ENCODE measurements around the gene HOXD13.

The HOXD13 gene

DNA sequence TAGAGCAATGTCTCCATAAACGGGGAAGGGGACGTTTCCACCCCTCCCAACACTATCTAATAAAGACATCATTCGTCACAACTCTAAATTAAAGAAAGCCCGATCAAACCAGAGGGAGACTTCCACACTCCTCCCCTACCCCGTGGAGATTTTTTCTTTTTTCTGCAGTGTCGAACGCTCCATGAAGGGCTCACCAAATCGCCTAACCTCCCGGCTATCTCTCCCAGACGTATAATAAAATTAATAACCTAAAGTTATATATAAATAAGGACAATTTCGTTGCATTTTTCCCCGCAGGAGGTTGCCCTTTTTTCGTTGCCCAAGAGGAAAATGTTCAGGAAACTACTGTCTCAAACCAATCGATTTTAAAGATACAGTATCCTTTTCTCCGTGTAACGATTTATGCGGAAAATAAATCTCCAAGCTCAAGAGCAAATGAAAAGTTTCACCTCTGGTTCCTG is 11.1 kb upstream of the HOXD13 start:
- no peak for DNase-seq (ENCODE audit: low read depth)

DNA sequence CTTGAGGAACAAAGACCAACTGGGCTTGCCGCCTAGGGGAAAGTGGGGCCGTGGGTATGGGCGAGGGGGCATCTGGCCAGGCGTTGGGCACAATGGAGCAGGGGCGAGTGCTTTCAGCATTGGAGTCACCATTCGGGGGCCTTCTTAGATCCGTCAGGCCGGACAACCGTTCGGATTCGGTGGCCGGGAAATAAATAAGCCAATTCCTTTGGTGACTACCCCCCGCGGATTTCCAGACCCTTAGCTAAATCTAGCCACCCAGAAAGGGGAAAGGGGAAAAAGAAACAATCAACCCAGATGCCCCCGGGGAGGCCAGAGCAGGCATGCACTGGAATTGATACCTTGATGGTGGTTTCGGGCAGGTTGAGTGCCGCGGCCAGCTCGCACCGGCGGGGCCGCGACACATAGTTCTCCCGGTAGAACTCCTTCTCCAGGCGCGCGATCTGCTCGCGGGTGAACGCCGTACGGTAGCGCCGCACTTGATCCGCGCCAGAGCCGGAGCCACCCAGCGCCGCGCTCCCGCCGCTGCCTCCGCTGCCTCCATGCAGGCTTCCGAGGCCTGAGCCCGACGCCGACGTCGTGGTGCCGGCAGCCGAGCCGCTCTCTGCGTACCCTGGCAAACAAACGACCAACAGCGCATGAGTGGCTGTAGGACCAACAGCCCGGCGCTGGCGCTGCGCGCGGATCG is 10.5 kb upstream of the HOXD13 start:
- DNase-seq (ENCODE audit: low read depth): no peak

DNA sequence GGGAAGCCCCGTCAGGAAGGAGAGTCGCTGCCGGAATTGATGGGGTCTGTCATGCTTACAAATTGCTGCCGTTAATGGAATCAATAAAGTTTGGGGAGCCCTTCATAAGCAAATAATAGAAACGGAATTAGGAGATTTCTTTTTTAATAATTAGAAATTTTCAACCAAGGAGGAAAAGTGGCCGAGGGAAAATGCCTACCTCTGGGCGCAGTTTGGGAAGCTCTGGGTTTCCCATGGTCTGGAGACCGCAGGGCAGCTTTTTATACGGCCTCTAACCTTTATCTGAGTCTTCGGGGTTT is 10.0 kb upstream of the HOXD13 start:
- DNase-seq (ENCODE audit: low read depth): no peak

DNA sequence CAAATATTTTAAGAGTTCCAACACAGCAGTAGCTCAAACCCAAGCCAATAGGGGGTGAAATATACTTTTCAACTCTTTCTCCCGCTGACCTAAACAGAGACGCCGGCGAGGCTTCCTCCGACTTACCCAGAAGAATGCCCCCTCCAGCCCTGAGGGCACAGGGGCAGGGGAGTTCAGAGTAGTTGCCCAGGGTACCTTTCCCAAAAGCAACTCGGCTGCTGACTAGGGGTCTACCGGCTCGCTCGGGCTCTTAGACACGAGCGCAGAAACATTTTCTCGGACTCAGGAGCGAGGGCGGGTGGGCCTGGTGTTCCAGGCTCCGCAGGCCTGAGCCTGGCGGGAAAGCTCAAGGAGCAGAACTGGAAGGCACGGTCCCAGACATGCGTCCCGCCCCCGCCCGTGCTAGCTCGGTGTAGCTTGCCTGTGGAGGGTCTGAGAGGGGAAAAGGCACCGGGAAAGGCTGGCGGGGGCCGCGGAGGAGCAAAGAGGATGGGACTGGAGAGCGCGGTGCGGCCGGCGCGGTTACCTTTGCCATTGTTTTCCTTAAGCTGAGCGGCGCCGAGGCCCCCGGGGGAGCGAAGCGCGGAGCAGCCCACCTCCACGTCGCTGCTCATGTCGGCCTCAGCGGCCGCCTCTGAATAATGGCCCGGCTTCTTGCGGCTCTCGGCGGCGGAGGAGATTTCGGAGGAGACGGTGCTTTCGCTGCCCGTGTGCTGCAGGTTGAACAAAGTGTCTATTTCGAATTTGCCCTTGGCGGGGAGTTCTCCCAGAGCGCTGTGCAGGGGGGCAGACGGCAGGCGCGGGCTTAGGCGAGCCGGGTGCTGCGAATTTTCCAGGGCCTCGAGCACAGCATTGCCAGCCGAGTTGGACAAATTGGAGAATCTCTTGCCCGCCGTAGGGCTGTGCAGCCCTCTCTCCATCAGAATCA is 9.4 kb upstream of the HOXD13 start:
- no peak for DNase-seq (ENCODE audit: low read depth)

DNA sequence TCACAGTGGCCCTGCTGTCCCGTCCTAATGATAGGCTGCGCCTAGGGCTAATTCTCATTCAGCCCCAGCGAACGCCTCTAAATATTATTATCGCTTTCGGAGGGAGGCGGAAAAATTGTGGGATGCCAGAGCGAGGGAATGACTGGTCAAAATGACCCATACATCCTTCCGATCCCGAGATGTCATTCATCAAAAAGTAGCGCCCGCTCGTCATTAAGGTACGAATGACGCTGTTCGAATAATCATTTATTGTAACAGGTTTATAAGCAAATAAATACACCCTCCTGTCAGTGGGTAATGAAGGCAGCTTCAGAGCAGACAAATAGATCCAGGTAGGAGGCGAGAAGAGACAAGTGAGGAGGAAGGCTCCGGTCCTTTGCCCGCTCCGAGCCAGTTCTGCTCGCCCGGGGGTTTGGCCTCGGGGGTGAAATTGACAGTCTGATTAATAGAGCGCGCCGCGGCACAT is 8.7 kb upstream of the HOXD13 start, which contains the start of gene EVX2:
Gene EVX2, minus strand, starts transcription at position 167 of the 466 bp plus-strand sequence. CDS start 186 bp downstream, outside the sequence.
- DNase-seq (ENCODE audit: low read depth): no peak

DNA sequence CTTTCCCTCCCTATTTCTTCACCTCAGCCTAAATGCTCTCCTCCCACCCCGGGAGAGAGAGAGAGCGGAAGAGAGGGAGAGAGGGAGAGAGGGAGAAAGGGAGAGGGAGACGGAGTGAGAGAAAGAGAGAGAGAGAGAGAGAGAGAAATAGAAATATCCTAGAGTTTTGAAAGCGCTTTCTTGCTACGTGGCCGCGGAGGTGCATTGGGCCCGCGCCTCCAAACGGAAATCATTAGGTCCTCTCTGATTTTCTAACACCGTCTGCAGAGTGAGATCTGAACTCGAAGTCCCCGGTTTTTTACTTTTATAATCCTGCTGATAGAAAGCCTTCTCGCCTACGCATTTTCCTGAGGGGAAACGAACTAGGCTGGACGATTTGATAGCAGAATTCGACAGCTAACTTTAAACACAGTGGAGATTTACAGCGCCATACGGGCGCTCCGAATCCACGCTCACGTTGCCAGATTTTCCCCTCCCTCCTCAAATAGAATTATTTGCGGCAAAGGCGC is 7.9 kb upstream of the HOXD13 start:
- DNase-seq (ENCODE audit: low read depth): no peak

DNA sequence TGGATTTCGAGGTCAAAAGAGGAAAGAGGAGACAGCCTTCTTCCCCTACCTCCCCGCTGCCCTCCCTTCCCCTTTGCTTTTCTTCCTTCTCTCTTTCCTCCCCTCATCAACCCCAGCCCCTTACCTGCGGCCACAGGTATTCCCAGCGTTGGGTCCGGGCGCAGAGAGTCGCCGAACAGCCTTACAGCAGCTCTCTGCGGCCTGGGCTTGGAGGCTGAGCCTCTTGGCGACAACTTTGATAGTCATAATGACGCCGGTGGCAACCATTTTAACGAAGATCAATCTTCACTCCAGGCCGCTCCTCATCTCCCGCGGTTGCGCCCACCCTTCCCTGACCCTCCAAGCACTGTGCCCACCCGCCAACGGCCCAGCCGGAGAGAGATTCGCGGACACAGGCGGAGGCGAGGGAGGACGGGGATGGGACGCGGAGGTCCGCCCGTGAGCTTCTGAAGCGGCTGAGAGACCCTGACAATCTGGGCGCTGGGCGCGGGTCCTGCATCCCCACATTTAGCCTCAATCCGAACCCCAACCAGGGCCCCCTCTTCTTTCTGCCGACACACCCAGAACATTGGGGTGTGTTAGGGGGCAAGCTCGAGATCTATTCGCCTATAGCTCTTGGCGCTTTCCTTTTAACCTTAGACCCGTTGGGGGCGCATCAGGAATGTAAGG is 7.3 kb upstream of the HOXD13 start:
- DNase-seq (ENCODE audit: low read depth): no peak

DNA sequence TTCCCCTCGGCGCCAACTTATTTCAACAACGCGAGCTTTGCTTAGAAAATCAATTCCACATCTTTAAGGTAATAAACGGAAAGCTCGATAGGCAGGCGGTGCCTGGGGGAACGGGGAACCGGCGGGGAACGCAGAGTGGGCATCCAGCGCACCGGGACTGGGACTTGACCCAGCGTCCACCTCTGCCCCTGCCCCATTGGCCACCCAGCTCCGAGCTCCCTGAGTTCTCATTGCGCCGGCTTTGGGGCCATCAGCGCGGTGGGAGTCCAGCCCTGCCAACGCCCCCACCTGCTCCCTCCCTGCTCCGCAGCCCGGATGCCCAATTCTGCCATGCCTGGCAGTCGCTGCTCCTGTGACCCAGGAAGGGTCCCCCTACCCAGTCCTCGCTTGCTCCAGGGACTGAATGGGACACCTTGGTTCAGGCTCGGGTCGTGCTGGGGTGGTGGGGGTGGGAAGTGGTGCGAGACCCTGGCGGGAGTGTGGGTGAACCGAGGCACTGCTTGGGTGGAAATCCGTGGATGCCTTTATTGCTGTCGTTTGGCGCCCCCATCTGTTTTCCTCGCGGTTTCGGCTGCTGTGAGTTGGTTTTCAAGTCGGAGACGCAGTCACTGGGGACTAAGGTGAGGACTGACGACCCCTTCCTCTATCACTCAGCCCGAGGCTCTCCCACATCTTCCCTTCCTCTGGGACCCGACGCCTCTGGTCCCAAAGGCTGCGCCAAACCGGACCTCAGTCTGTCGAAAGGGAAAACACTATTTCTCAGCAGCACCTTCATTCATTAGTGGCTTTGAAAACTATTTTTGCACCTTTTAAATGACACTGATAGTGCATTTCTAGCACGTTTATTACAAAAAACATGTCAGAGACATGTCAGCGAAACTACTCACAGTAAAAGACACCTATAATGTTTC is 6.4 kb upstream of the HOXD13 start:
- no peak for DNase-seq (ENCODE audit: low read depth)

DNA sequence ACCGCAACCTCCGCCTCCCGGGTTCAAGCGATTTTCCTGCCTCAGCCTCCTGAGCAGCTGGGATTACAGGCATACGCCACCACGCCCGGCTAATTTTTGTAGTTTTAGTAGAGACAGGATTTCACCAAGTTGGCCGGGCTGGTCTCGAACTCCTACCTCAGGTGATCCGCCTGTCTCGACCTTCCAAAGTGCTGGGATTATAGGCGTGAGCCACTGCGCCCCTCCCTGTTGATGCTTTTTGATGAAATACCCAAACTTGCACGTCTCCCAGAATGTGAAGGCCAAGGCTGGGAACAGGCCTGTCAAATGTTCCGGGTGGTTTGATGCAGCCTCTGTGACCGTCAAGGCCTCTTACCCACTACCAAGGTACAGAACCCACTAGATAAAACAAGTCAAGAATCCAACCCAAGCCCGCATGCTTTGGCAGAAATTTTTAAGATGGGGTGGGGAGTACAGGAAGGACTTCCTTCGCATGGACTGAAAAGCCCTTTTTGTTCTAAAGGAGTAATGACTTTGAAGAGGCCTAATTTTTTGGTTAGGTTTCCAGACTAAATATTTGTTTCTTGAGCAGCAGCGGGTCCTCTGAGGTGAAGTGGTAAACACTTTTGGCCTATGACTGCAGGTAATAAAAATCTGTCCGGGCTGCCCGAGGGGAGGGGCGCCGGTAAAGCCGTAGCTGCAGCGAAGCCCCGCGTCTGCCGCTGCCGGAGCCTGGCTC is 5.0 kb upstream of the HOXD13 start:
- no peak for DNase-seq (ENCODE audit: low read depth)

DNA sequence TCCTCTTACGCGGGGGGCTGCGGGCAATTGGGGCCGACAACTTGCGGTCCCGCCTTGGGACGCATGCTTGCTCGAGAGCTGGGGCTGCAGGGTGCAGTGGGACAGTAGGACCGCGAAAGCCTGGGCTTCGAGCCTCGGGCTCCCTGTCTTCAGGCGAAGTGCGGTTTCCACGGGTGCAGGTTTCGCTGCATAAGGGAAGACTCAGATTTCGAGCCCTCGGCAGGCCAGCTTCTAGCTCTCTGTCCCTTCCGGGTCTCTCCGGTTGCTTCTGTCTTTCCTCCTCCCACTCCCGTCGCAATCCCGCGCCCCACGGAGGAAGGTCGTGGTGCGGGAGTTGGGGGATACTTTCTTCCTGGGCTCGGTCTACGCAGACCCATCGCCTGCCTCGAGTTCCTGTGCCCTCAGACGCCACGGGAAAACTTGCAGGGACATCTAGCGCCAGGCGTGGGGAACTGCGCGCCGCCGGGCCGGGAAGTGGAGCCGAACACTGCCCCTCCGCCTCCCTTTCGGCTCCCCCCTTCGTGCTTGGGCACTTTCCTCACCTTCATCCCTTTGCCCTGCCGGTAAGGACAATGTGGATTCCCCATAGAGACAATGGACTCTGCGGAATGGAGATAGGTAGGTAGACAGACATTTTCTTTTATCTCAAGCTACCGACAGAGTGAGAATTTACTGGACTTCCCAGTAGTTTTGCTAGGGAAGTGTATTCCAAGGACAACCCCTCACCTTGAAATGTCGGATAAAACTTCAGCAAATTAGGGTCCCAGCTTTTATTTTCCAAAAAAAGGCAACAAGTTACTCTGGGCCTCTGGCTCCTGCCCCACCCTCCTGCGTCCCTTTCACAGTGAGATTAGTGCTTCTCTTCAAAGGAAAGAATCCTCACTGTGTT is 4.2 kb upstream of the HOXD13 start:
- no peak for DNase-seq (ENCODE audit: low read depth)

DNA sequence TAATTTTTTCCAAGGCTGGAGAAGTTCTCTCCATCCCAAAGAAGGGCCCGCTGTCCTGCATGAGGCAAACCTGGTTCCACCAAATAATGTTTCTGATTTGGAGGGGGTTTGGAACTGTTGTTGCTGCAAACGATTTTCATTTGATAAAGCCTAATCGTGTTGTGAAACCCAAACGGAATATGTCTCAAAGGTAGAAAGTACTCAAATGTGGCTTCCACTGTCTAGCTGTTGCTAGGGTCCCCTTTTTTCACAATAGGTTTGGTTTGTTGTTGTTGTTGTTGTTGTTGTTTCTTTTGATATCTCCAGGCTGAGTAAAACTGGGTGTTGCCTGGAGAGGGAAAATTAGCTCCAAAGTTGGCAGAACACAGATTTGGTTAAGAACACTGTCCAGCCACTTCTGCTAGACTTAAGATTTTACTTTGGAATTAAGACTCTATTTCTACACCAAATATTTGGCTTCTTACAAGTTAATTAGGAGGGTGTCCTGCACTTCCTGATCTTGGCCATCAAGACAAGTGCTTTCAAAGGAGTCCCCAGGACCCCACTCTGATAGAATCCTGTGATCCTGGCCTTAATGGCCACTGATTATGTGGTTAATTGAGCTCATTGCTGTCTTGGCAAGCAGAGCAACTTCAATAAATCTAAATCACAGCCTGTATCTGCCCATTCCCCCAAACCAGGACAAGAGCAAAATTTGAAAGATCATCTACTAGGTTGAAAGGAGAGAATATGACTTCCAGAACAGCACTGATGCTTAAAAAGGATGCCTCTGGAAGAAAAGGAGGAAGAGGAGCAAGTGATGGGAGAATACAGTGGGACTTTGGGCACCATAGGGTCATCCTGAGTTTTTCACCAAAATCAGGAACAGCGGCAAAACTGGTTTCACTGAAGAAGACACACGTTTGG is 3.3 kb upstream of the HOXD13 start:
- no peak for DNase-seq (ENCODE audit: low read depth)

DNA sequence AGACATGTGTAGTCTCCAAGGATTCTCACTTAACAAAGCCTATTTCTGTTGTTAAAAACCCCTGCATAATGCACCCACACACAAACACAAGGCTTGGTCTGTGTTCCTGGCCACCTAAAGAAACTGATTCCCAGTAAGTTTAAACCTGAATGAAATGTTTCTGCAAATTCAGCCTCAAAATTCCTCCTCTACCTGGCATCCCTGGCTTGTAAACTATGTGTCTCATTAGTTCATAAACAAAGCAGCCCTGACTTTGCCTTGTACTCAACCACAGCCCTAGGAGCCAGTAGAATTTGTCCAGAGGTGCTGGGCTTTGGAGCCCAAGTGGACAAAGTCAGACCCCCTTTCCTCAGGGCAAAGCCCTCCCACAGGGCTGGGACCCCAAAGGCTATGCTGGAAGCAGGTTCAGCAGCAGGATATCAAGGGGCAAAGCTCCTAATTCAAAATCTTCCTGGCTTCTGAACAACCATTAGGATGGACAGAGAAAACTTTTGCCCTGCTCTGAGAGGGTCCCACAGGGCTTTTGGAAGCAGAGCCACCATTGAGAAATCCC is 2.6 kb upstream of the HOXD13 start:
- no peak for DNase-seq (ENCODE audit: low read depth)

DNA sequence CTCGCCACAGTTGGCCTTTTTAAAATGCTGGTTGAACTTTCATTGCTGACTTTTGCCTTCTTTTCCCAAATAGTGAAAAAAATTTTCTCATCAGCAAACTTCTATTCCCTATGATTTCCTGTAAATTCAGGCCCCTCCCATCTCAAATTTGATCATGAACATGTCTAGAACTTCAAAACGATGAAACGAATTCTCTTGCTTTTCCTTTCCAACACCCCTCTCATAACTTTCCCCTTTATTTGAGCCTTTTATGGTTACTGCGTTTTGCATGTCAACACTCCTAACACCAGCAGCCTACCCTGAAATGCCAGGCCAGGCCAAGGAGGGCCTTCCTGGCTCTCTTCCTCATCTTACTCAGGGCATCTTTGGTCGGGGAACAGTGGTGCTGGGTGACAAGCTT is 1.7 kb upstream of the HOXD13 start:
- no peak for DNase-seq (ENCODE audit: low read depth)

DNA sequence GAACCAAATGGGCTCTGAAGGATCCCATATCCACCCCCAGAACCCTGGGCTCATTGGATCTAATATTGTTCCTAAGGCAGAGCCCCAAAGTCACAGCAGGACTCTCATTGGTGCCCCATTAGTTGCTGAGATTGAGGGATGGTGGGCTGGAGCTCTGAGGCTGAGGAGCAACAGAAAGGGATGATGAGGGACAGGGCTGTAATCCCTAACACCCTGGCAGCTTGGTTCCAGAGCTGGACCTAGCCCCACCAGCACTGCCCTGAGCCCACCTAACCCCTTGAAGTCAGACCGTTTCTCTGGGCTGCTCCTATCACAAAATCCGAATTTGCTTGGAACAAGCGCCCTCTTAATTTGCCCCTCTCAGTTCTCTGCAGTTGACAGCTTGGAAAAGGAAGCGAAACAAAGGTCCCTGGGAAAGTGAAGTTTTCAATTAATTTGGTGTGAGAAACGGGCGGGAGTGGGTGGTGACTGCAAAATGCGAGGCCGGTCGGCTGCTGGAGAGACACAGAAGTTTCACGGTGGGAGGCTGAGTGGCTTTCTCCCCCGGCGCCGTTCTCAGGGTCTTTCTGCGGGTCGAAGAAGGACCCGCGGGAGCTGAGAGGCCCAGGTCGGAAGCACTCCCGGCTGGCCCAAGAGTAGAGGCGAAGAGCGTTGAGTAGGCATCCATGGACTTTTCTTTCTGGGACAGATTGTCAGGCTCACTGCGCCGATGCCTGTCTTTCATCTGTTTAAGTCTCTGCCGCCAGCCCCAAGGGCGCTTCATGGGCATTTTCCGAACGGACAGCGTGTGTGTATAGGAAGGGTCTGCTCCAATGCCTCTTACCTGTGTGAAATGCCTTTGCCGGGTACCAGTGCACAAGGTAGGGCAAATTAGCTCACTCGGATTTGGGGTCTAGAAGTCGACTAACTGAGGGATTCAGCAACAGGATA is 927 bp upstream of the HOXD13 start:
- DNase-seq (ENCODE audit: low read depth): no peak

DNA sequence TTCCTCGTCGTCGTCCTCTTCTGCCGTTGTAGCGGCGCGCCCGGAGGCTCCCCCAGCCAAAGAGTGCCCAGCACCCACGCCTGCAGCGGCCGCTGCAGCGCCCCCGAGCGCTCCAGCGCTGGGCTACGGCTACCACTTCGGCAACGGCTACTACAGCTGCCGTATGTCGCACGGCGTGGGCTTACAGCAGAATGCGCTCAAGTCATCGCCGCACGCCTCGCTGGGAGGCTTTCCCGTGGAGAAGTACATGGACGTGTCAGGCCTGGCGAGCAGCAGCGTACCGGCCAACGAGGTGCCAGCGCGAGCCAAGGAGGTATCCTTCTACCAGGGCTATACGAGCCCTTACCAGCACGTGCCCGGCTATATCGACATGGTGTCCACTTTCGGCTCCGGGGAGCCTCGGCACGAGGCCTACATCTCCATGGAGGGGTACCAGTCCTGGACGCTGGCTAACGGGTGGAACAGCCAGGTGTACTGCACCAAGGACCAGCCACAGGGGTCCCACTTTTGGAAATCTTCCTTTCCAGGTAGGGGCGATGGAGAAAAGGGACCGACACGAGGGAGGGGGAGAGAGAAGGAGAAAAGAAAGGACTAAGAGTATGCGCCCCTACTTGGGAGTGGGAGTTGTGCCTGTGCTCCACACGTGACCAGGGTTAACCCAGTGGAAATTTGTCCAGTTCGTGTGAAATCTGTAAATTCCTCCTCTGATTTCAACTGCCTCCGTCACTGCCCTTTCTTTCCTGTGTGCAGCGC is 800 bp downstream of the HOXD13 start:
- DNase-seq (ENCODE audit: low read depth): no peak

DNA sequence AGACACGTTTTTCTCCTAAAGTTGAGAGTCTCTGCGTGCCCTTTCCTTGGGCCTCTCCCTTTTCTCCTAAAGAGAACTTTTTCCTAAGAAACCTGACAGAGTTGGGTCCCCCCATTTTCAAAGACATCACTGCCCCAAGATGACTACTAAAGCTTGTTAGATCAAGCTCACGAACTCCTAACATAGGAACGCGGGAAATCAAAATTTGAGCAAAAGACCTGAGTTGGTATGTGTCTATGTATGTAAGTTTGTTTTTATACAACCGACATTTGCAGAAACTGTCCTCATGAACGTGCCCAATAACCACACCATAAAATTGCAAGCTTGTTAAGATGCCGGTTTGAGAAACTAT is 1.4 kb downstream of the HOXD13 start:
- no peak for DNase-seq (ENCODE audit: low read depth)

DNA sequence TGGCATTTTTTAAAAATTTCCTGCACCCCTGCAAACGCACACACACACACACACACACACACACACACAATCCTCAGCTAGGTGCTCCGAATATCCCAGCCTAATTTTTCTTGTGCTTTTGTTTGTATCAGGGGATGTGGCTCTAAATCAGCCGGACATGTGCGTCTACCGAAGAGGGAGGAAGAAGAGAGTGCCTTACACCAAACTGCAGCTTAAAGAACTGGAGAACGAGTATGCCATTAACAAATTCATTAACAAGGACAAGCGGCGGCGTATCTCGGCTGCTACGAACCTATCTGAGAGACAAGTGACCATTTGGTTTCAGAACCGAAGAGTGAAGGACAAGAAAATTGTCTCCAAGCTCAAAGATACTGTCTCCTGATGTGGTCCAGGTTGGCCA is 1.8 kb downstream of the HOXD13 start:
- DNase-seq (ENCODE audit: low read depth): no peak
